Measurements from ENCODE around the gene TTC32. TPM values are rescaled to one million over a fixed set of nuclear protein-coding genes. Genes with fewer than 3 reads are reported as not detected.

The TTC32 gene
- total RNA-seq, 4 donors from 2014 or later: 11.9 to 21.7 (median 16.8) TPM

DNA sequence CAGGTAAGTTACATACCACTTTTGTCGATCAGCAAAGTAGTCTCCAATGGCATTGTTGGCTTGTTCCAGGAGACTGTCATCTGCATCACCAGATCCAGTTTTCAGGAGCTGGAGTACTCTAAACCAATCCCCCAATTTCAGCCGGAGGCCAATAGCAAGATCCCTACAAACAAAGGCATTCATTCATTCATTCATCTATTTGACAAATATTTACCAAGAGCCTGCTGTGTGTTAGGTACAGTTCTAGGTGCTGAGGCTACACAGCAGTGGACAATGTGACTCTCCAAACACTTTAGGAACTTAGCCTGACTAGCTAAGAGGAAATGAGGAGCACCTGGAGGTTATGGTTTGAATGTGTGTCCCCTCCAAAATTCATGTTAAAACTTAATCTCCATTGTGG lies 34.4 kb upstream of the TTC32 start:
- TF ChIP-seq, protein P1, sequence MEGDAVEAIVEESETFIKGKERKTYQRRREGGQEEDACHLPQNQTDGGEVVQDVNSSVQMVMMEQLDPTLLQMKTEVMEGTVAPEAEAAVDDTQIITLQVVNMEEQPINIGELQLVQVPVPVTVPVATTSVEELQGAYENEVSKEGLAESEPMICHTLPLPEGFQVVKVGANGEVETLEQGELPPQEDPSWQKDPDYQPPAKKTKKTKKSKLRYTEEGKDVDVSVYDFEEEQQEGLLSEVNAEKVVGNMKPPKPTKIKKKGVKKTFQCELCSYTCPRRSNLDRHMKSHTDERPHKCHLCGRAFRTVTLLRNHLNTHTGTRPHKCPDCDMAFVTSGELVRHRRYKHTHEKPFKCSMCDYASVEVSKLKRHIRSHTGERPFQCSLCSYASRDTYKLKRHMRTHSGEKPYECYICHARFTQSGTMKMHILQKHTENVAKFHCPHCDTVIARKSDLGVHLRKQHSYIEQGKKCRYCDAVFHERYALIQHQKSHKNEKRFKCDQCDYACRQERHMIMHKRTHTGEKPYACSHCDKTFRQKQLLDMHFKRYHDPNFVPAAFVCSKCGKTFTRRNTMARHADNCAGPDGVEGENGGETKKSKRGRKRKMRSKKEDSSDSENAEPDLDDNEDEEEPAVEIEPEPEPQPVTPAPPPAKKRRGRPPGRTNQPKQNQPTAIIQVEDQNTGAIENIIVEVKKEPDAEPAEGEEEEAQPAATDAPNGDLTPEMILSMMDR (IDR thresholded peaks at IDR 0.05; ENCODE audit: low read depth): no peak

DNA sequence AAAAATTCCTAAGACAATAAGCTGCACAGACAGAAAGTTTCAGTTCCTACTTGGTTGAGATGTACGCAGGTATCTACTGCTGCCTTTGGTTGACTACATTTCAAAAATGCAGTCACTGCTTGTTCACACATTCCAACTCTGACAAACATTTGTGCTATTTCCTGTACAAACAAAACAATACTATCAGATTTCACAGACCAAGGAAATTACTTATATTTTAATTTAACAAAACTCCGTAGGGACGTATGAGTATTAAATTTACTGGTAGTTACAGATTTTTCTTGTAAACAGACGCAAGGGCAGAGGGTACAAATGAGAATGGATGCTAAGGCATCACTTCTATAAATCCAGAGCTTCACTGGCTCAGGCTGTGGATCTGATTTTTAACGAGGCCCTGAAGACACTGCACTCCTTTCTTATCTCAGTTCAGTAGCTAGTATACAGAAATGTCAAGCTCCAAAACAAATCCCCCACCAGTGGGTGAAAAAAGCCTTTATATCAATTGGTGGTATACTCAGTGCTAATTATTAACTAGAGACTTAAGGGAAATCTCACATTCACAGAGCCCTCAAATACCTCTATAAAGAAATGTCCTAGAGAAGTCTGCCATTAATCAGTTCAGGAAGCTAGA lies 31.7 kb upstream of the TTC32 start:
- TF ChIP-seq, protein P1 (IDR thresholded peaks at IDR 0.05; ENCODE audit: low read depth): no peak

DNA sequence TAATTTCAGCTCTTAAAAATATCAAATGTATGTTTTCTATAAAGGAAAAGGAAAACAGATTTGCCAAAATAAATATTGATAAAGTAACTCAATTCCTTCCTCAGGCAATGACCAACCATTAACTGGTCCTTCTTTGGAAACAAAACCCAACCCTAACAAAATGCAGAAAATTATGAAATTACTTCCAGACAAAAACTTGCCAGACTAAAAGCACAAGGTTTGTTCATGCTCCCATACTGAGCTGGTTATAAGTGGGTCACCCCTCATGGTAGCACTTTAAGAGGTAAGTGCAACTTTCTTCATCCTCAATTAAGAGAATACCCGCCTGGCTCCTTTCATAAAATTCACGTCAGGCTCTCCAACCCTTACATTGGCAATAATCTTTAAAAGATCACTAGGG lies 31.1 kb upstream of the TTC32 start:
- TF ChIP-seq, protein P1 (IDR thresholded peaks at IDR 0.05; ENCODE audit: low read depth): no peak

DNA sequence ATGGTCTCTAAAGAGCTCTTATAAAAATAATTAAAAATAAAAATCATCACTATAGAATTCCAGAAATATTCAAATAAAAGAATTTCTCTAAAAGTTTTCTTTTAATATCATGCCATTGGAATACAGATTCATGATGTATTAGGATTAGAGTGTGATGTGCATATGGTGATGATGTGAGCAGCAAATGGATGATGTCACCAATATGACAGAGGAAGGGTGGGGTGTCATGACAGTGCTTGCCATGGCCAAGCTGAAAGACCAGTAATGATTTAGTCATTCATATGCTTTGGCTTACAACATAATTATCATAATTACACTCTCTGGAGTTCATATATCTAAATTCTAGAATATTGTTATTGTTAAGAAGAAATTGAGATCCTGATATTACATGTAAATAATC lies 27.4 kb upstream of the TTC32 start:
- TF ChIP-seq, protein P1 (IDR thresholded peaks at IDR 0.05; ENCODE audit: low read depth): no peak

DNA sequence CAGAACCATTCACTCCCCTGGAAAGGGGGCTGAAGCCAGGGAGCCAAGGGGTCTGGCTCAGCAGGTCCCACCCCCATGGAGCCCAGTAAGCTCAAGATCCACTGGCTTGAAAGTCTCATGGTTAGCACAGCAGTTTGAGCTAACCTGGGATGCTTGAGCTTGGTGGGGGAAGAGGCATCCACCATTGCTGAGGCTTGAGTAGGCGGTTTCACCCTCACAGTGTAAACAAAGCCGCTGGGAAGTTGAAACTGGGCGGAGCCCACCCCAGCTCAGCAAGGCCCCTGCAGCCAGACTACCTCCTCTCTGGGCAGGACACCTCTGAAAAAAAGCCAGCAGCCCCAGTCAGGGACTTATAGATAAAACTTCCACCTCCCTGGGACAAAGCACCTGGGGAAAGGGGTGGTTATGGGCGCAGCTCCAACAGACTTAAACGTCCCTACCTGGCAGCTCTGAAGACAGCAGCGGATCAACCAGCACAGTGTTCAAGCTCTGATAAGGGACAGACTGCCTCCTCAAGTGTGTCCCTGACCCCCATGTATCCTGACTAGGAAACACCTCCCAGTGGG lies 14.7 kb upstream of the TTC32 start:
- TF ChIP-seq, protein P1 (IDR thresholded peaks at IDR 0.05; ENCODE audit: low read depth): no peak

DNA sequence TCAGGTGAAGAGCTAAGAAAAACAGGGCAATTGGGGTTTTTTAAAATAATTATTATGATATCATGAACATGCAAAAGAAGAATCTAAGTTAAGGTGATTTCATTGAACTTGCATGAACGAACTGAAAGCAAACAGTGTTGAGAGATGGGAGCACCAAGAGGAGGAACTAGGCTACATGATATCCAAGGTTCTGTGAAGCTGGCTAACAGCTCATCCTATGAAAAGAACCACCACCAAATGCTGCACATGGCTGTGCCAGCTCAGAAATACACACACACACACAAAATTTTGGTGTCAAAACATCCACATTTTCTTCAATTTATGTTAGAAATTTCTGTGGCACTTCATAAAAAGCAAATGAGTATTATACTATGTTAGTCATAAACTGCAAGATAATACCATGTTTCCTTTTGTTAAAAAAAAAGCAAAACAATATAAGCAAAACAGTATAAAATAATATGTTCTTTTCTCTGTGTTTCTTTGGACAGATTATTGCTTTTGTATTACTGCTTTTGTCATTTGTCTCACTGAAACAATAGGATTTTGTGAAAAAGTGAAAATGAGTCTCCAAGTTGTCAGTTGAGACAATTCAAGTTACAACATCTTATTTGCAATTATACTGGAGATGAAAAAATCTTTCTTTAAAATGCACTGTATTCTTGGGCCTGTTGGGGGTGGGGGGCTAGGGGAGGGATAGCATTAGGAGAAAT lies 12.6 kb upstream of the TTC32 start:
- TF ChIP-seq, protein P1 (IDR thresholded peaks at IDR 0.05; ENCODE audit: low read depth): no peak

DNA sequence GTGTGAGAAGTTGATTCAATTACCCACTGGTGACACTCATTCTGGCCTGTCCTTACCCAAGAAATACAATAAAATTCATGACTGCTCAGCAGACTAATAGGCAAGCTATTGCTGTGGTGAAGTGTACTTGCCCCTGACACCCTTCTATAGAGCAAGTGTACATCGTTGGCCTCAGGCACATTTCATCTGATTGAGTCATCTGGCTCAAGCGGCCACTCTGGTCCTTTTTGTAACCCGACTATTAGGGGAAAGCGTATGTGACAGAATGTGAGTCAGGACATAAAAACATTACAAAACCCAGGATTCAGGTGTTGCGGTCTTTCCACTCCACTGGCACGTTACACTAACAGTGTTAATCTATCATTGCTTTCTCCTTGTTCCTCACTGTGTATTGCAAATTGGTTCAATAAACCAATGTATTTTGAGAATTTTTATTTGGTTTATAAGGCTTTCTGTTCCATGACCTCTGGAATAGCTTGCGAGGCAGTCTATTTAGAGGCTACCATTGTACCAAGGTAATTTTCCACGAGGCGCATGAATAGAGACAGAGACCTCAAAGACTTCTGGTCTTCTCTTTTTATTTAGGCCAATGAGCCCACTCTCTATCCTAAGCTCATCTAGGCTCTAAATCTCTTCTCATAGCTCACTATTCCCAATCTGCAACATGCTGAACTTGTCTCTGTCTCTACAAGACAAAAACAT lies 10.2 kb upstream of the TTC32 start:
- TF ChIP-seq, protein P1 (IDR thresholded peaks at IDR 0.05; ENCODE audit: low read depth): no peak
